CD14-positive monocyte (primary cell): ENCODE measurements around the gene IL18BP. TPM values are rescaled to one million over a fixed set of nuclear protein-coding genes. Genes with fewer than 3 reads are reported as not detected.

Experiments used
- DNase-seq, 3 donors: peaks; one replicate each; pipeline ENCODE4 v3.0.0-alpha.2; 2011 to 2022
- H2AFZ ChIP-seq: 2 replicates; pipeline ENCODE4 v1.6.0; 2012; ENCODE audit warnings: mild to moderate bottlenecking, low read depth, low read length, inconsistent platforms; ENCODE audit not compliant: insufficient read depth, poor library complexity, severe bottlenecking
- H3K27ac ChIP-seq, 2 donors: 1 replicate in 1 of 2; 2 replicates in 1 of 2; pipeline ENCODE4 v1.5.1; 2012 to 2013; ENCODE audit warnings: low read length in 2 of 2, control low read depth in 1 of 2, inconsistent platforms in 1 of 2, low read depth in 1 of 2, mild to moderate bottlenecking in 1 of 2
- H3K27me3 ChIP-seq, 2 donors: one replicate each; pipeline versions ENCODE4 v1.6.0 to v1.6.1; 2011 to 2013; ENCODE audit warnings: low read length in 2 of 2; ENCODE audit not compliant: control insufficient read depth in 2 of 2, insufficient read depth in 2 of 2
- H3K36me3 ChIP-seq, 2 donors: replicated peaks in 1 of 2; 1 replicate in 1 of 2; 2 replicates in 1 of 2; pipeline versions ENCODE4 v1.5.1 to v1.6.1; 2012 to 2013; ENCODE audit warnings: low read length in 2 of 2, control low read depth in 1 of 2, inconsistent platforms in 1 of 2, mild to moderate bottlenecking in 1 of 2; ENCODE audit not compliant: insufficient read depth in 2 of 2, control insufficient read depth in 1 of 2
- H3K4me1 ChIP-seq, 2 donors: 1 replicate in 1 of 2; 2 replicates in 1 of 2; pipeline versions ENCODE4 v1.5.1 to v1.6.1; 2012 to 2013; ENCODE audit warnings: low read length in 2 of 2, control low read depth in 1 of 2, inconsistent platforms in 1 of 2, mild to moderate bottlenecking in 1 of 2, moderate library complexity in 1 of 2; ENCODE audit not compliant: insufficient read depth in 2 of 2, control insufficient read depth in 1 of 2
- H3K4me2 ChIP-seq: replicated peaks from 2 replicates; pipeline ENCODE3; 2012; ENCODE audit warnings: low read length, moderate library complexity, mild to moderate bottlenecking; ENCODE audit not compliant: poor library complexity, severe bottlenecking; ENCODE audit errors: extremely low read depth
- H3K4me3 ChIP-seq, 3 experiments: fragments of 200-600 bp in 1 of 3; sonication (generic) in 1 of 3; replicated peaks in 1 of 3; 1 replicate in 2 of 3; 2 replicates in 1 of 3; pipeline ENCODE4 v1.5.1; 2011 to 2013; ENCODE audit warnings: low read length in 3 of 3, mild to moderate bottlenecking in 3 of 3, control low read depth in 2 of 3, low read depth in 2 of 3, inconsistent platforms in 1 of 3, moderate library complexity in 1 of 3
- H3K79me2 ChIP-seq: 2 replicates; pipeline ENCODE4 v1.6.0; 2012; ENCODE audit warnings: mild to moderate bottlenecking, control low read depth, inconsistent platforms, low read length, moderate library complexity; ENCODE audit not compliant: insufficient read depth
- H3K9ac ChIP-seq: 2 replicates; pipeline ENCODE4 v1.6.0; 2017; ENCODE audit warnings: low read length, mild to moderate bottlenecking; ENCODE audit not compliant: insufficient read depth, poor library complexity, severe bottlenecking
- H3K9me3 ChIP-seq, 2 donors: replicated peaks in 1 of 2; 1 replicate in 1 of 2; 2 replicates in 1 of 2; pipeline versions ENCODE4 v1.5.1 to v1.6.1; 2012 to 2013; ENCODE audit warnings: low read length in 2 of 2, control low read depth in 1 of 2; ENCODE audit not compliant: control insufficient read depth in 1 of 2, insufficient read depth in 1 of 2
- H4K20me1 ChIP-seq: 2 replicates; pipeline ENCODE4 v1.6.0; 2012; ENCODE audit warnings: mild to moderate bottlenecking, low read length, control low read depth, moderate library complexity; ENCODE audit not compliant: insufficient read depth
- H3K27ac Mint-ChIP-seq, 7 donors: one replicate each; pipeline ENCODE4 v1.8.0; 2020; ENCODE audit warnings: mild to moderate bottlenecking in 7 of 7, mixed read lengths in 7 of 7, moderate library complexity in 6 of 7, inconsistent platforms in 2 of 7
- H3K27me3 Mint-ChIP-seq, 3 donors: one replicate each; pipeline ENCODE4 v1.8.0; 2021 to 2022; ENCODE audit warnings: low read depth in 3 of 3, mild to moderate bottlenecking in 3 of 3, mixed read lengths in 3 of 3, moderate library complexity in 3 of 3, inconsistent platforms in 1 of 3
- H3K36me3 Mint-ChIP-seq, 2 donors: one replicate each; pipeline ENCODE4 v1.8.0; 2020; ENCODE audit warnings: mixed read lengths in 2 of 2, inconsistent platforms in 1 of 2, mild to moderate bottlenecking in 1 of 2
- H3K4me1 Mint-ChIP-seq: one replicate; pipeline ENCODE4 v1.8.0; 2020; ENCODE audit warnings: mild to moderate bottlenecking, mixed read lengths
- H3K4me3 Mint-ChIP-seq, 2 donors: one replicate each; pipeline ENCODE4 v1.8.0; 2020; ENCODE audit warnings: mild to moderate bottlenecking in 2 of 2, mixed read lengths in 2 of 2, moderate library complexity in 1 of 2
- H3K9me3 Mint-ChIP-seq, 7 donors: one replicate each; pipeline ENCODE4 v1.8.0; 2020 to 2022; ENCODE audit warnings: mixed read lengths in 7 of 7, mild to moderate bottlenecking in 6 of 7, moderate library complexity in 6 of 7, inconsistent platforms in 2 of 7
- CTCF ChIP-seq: fragments of 200-600 bp; IDR thresholded peaks from one replicate; pipeline ENCODE4 v1.8.0; 2022; ENCODE audit warnings: antibody characterized with exemption, mild to moderate bottlenecking
- whole genome bisulfite sequencing: methylation state at CpG from one replicate; pipeline ENCODE4 v1.1.5; 2013; ENCODE audit warnings: missing lambda C conversion rate; ENCODE audit not compliant: insufficient coverage; 5-methylcytosine and 5-hydroxymethylcytosine counted together
- intact Hi-C, 2 donors: fragments of 100-400 bp; cut with micrococcal nuclease; formaldehyde crosslinking; loops; one replicate each; pipeline versions ENCODE4 v1.15.0 to v1.15.1; 2023
- polyA plus RNA-seq, 3 donors: library from polyadenylated mRNA; depleted of rRNA in 1 of 3; unstranded in 2 of 3; stranded (reverse) in 1 of 3; fragments of 300-500 nt in 2 of 3; fragments of >200 nt in 1 of 3; fragmentation: Illumina TruSeq in 2 of 3; gene quantifications; 1 replicate in 2 of 3; 2 replicates in 1 of 3; pipeline ENCODE4 v1.2.3, GENCODE V29; 2012 to 2021

IL18BP gene
- polyA plus RNA-seq, 3 donors = 7.4 to 32.3 (median 8.3) TPM

GRCh38 chr11:71979602-71980001 is 19.1 kb upstream of the IL18BP start:
- WGBS = no CpG with 5 or more reads among the region's 3 CpGs
- Mint-ChIP-seq H3K4me1 (peaks cover 8% of the 10 kb centered on the region), H3K4me3 (no peak overlapping the region), H3K27ac (no peak overlapping the region), H3K9me3 (no peaks in the 10 kb centered on the region), H3K36me3 (peaks cover 46% of the 10 kb centered on the region in 2 donors), H3K27me3 (peaks cover 0 to 3% (median 0%) of the 10 kb centered on the region in 3 donors)
- intact Hi-C loops = loop anchor here (5.0 kb wide), 3 partner anchors 33 to 113 kb away; no protein-coding TSS in a partner anchor
- H3K4me1 ChIP-seq = peaks cover 7 to 11% of the 10 kb centered on the region in 2 donors
- no peak for TF ChIP-seq CTCF
- H3K36me3 ChIP-seq = peaks cover 19 to 53% of the 10 kb centered on the region in 2 donors
- peaks cover 4% of the 10 kb centered on the region for H3K79me2 ChIP-seq
- DNase-seq = no peak
- peaks cover 4% of the 10 kb centered on the region for H4K20me1 ChIP-seq
- no peak overlapping the region for H2AFZ ChIP-seq
- no peaks in the 10 kb centered on the region for H3K27me3 ChIP-seq
- no peak overlapping the region for H3K4me3 ChIP-seq
- H3K9ac ChIP-seq = no peak overlapping the region
- no peak overlapping the region for H3K27ac ChIP-seq
- H3K9me3 ChIP-seq = no peaks in the 10 kb centered on the region
- no peak overlapping the region for H3K4me2 ChIP-seq

GRCh38 chr11:71986131-71986530 is 12.6 kb upstream of the IL18BP start:
- Mint-ChIP-seq H3K4me1 (peaks cover 21% of the 10 kb centered on the region), H3K27me3 (peaks cover 0 to 2% (median 0%) of the 10 kb centered on the region in 3 donors), H3K4me3 (peak overlapping the region in 1 of 2 donors; percentile 13), H3K36me3 (peaks cover 43 to 47% of the 10 kb centered on the region in 2 donors), H3K9me3 (no peaks in the 10 kb centered on the region), H3K27ac (peak overlapping the region; percentile 61 to 90 (median 78))
- DNase-seq = peak in 2 of 3 donors; percentile 50 to 55
- Histone ChIP-seq H3K36me3 (peaks cover 14 to 41% of the 10 kb centered on the region in 2 donors), H3K9me3 (no peaks in the 10 kb centered on the region), H3K27ac (peak overlapping the region in 1 of 2 donors; percentile 79), H3K4me2 (peak overlapping the region; percentile 9), H3K27me3 (no peaks in the 10 kb centered on the region), H3K9ac (no peak overlapping the region), H4K20me1 (no peaks in the 10 kb centered on the region), H3K4me1 (peaks cover 24 to 26% of the 10 kb centered on the region in 2 donors), H3K79me2 (no peaks in the 10 kb centered on the region), H3K4me3 (no peak overlapping the region), H2AFZ (peak overlapping the region; percentile 52)
- WGBS = 20% methylated on average over 1 of the region's 2 CpGs
- TF ChIP-seq CTCF = no peak
- intact Hi-C loops = no loop called here
